GM18870 (cell line): Measurements from ENCODE around the gene C1orf116.

Experiments
- ATAC-seq: cut with Tn5 transposase; IDR thresholded peaks from one replicate; pipeline ENCODE4 v1.9.1; 2021; ENCODE audit warnings: moderate library complexity; ENCODE audit not compliant: unreplicated experiment

C1orf116 gene

DNA sequence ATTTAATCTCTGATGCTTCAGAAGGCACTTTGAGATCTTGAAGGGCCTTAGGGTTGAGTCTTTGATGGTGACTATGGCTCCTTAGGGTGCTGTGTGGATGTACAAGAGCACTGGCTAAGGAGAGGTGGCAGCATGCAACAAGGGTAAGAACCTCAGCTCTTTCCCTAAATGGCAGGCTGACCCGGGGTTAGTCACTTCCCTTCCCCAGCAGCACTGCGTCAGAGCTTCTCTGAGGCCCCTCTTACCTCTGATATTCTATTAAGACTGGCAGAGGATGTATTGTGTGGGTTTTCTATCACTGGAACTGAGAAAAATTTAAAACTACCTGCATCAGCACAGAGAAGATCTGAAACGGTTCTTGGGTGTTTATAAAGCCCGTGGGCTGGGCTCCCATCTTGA lies 11.8 kb downstream of the C1orf116 start:
- ATAC-seq: no peak

DNA sequence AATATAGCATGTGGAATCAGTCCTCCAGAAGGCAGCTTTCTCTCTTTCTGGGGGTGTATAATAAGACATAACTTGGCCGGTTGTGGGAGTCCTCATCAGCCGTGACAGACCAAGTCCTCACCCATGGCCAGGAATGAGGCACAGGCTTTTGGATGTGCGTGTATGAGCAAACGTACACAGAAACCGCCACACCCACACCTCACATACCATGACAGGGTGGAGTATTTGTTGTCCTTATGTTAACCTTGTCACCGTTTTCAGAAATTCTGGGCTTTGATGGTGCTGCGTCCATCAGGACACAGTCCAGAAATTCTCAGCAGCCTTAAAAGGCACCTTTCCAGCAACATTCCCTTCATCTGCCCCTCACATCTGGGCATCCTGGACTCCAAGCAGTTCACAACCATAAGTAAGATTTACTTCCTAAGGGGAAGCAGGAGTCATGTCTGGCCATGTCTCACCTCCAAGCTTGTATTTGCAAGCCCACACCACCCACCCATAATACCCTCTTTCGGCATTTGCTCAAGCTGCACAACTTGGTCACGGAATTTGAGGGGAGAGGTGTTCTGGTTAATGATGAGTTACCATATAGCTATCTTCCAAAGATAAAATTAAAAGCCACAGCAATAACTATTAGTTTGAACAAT lies 12.4 kb downstream of the C1orf116 start:
- no peak for ATAC-seq

DNA sequence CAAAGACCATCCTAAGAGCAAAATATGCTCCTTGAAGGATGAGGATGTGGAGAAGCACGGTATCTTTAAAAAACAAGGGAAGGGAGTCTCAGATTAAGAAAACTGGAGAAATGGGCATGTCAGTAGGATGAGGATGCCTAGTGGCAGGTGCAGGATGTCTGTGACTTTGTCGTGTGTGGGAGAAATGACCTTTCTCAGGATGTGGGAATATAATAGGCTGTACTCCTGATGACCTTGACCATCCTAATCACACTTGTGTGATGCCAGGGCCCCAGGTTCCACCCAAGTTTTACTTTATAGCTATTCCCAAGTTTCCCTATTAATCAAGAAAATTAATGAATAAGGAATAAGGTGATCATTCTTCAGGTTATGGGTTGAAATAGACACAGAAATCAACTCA lies 12.9 kb downstream of the C1orf116 start:
- ATAC-seq: no peak

DNA sequence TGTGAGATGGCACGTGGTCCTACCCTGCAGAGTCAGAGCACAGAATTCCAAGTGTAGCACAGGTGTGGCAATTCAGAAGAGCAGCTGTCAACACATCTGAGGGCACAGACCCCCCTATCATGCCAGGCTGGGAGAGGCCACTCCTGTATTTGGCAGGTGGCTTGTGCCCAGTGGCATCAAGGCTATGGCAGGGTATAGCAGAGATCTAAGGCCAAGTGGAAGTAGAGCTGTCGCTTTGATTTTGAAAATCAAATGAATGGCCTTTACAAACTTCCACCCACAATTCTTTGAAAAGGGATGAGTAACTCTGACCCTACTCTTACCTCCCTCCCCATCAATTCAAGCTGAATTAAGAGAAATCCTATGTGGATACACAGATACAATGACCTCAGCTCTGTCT lies 13.4 kb downstream of the C1orf116 start:
- no peak for ATAC-seq

DNA sequence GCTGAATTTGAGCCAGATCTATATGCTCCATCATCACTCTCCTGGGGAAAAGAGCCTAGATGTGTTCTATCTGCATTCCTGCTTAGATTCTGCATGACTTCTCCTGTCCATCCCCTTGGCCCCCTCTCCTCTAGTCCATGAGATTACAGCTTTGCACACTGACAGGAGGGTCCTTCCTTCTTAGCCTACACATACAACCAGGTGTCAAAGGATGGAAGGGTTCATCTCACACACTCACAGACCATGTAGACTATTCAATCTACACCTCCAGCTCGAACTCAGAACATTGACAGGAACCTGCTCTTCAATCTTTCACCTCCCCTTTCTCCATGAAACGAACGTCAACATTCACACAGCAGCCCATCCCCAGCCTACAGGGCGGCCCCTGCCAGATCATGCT lies 13.8 kb downstream of the C1orf116 start:
- no peak for ATAC-seq

DNA sequence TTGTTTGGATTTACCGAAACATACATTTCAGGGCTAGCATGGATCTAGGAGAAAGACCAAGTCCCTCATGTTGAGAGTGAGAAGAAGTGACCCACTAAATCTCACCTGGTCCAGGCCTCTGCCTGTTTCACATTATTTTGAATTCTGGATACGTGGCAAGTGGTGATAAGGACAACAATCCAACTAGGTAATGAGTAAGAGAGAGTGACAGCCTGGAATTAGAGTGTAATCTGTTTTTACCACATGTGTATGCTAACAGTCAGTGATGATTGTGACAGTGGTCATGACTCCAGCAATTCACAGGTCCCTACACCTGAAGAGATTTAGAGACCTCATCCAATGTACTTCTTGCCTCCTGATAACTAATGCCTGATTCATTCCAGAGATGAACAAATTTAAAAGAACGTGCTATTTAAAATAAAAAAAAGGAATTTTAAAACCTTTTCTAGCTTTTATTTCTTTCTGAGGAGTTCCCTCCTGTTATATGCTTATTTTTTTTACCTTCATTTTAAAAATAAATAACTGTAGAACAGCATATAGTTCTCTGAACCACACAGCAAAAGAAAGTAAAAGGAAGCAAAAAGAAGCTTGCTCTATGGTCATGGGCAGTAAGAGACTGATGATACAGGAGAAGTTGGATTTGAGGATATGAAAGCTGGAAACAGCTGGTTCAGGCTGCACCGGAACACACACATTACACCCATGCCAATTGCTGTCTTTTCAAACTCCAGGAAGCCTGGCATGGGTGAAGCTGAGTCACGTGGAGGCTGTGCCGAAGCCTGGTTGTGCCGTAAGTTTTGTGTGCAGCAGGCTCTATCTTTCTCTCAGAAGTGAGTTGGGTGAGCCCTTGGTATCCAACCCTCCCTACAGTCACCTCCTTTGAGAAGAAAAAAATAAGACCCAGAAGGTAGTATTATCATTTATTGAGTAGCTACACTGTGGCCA lies 14.7 kb downstream of the C1orf116 start:
- ATAC-seq: no peak

DNA sequence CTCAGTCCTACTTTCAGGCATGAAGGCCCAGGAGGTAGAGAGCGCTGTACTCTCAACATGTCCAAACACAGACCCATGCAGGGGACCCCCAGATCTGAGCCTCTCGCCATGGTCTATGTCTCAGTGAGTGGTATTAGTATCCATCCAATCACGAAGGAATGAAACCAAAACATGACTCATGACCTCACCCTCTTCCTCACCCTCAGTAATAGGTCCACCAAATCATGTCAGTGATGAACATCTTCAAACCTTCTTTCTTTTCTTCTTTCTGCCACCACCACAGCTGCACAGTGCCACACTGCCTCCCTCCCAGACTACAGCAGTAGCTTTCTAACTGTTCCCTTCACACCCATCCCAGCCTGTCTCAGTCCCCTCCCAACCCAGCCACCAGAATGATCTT lies 16.8 kb downstream of the C1orf116 start:
- no peak for ATAC-seq

DNA sequence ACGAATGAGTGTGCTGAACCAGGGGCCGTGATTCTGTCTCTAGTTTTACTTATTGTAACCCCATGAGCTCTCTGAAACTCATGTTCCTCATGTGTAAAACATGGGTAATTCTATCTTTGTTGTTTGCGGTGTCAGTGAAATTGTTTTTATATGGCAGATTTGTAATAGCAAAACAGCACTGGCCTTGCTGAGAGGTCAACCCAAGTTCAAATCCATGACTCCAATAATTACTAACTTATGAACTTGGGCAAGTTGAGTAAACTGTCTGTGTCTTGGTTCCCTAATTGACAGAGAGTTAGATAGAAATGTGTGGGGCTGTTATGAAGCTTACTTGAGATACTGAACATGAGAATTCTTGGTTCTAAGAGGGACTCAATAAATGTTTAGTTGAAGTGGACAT lies 17.8 kb downstream of the C1orf116 start:
- ATAC-seq: no peak

DNA sequence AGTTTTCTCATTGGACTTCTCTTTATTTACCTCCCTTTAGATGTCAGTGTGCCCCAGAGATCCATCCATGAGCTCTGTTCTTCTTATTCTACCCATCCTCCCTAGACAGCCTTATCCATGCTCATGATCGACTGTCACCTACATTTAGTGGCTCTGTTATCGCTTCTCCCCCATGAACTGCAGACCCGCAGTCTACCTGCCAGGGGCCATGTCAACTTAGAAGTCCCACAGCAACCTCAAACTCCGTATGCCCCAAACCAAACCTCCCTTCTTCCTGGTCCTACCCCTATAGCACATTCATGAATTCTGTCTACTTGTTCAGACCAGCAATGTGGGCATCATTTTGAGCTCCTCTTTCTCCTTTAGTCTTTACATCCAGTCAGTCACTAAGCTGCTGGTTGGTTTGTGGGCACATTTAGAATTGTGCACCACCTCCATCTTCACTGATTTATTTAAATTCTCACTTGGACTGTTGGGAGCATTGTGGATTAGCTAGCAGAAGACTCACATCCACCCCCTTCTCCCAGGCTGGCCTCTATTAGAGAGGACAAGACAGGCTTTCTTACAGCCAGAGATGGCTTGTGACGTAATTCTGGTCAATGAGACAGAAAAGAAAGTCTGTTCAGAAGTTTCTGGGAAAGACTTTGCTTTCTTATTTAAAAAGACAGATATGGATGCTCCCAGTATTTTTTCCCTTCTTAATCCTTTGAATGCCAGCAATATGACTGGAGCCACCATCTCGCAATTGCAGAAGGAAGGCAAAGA lies 19.1 kb downstream of the C1orf116 start:
- ATAC-seq: no peak

DNA sequence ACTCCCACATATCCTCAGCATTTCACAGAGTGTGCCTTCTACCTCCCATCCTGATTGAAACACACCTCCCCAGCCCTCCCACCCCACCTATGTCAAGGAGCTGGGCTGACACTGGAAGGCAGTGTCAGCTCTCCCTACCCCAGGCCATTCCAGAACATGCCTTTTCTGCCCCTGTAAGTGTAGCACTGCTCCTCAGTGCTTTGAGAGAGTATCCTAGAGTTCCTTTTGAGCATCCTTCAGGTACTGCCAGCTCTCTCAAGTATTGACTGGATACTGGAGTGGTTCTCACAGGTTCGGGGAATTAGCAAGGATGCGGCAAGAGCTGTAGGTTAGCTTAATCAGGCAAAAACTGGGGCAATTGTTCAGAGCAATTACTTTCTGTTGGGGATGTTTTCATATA lies 21.8 kb downstream of the C1orf116 start:
- no peak for ATAC-seq

DNA sequence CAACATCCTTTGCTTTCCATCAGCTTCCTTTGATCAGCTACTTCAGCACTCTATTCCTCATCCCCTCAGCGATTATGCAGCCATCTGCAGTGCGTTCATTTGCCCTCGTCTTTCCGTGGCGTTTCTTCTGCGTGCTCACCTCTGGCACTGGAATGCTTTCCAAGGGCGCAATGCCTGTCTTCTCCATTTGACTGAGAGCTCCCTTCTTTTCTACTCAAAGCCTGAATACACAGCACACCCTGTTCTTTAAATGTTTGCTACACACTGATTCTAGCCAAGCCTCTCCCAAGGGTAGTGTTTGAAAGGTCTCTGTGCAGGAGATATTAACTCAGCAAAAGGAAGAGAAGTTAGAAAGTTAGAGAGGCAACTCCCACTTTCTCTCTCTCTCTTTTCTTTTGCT lies 22.6 kb downstream of the C1orf116 start:
- ATAC-seq: no peak

DNA sequence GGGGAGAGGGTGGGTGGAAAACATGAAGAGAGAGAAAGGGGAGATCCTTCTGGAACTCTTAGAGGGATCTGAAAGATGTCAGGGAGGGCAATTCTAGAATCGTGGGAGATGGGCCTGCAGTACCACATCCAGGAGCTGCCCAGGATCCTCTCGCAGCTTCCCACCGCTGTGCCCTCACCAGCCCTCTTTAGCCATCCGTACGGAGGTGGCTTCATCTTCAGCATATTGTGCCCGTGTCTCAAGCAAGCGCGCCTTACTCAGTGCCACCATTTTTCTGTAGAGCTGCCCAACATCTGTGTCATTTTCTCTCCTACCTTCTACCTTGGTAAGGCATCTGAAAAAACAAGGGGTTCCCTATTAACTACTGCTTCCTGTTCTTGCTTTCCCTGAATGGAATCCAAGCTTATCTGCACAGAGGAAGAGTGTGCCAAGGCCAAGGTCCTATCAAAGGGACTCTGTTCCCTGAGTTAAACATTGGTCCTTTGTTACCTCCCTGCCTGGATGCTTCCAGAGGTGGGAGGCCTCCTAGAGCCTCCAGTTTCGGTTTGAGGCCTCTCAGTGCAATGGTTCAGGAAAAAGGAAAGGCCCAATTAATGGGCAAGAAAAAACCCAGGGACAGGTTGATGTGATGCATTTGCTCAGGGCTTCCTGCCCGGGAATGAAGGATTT lies 23.2 kb downstream of the C1orf116 start:
- no peak for ATAC-seq

DNA sequence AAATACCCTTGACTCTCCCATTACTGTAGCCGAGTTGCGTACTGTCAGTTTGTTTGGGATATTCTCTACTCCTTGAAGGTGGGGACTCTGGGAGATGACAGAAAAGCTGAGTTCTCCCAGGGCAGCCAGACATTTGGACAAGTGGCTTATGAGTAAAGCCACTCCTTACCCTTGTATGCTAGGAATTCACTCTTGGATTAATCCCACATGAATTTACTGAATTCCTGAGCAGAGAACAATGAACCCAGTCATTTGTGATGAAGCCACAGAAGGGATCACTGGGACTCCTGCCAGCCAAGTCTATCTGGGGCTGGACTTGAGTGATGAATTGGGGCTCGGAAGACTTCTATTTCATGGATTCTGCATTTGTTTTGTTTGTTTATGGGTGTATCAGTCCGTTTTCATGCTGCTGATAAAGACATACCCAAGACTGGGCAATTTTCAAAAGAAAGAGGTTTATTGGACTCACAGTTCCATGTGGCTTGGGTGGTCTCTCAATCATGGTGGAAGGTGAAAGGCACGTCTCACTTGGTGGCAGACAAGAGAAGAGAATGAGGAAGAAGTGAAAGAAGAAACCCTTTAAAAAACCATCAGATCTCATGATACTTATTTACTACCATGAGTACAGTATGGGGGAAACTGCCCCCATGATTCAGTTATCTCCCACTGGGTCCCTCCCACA lies 25.1 kb downstream of the C1orf116 start:
- ATAC-seq: no peak

DNA sequence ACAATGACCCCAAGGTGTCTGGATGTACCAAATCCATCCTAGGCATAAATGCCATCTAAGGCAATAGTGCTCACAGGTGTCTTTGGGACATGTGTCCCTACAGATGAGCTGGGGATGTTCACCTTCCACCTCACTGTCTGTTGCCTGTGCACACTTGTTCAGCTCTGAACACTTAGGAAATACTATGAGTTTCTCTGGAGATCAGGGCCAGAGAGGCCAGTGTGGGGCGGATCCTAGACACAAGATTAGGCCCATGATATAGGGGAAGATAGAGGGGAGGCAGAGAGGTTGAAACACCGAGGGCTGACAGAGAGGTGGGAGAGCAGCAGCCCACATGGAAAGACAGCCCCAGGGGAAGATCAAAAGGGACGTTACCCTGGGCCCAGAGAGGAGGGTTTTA lies 25.6 kb downstream of the C1orf116 start:
- ATAC-seq: no peak

DNA sequence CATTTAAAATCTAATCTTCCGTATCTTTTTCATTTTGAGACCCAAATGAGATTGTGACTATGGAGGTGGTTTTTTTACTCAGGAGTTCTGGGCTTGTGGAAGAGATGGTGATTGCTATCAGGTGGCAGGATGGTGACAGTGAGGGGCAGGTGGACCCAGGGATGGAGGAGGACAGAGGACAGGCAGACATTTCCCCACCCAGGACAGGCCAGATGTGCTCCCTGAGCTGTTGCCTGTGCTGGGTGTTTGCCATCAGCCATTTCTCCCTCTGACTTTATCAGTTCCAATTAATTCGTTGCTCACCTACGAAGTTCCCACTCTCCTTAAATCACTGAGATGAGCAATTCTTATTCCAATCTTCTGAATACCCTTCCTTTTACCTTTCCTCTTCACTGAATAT lies 26.5 kb downstream of the C1orf116 start:
- ATAC-seq: no peak

DNA sequence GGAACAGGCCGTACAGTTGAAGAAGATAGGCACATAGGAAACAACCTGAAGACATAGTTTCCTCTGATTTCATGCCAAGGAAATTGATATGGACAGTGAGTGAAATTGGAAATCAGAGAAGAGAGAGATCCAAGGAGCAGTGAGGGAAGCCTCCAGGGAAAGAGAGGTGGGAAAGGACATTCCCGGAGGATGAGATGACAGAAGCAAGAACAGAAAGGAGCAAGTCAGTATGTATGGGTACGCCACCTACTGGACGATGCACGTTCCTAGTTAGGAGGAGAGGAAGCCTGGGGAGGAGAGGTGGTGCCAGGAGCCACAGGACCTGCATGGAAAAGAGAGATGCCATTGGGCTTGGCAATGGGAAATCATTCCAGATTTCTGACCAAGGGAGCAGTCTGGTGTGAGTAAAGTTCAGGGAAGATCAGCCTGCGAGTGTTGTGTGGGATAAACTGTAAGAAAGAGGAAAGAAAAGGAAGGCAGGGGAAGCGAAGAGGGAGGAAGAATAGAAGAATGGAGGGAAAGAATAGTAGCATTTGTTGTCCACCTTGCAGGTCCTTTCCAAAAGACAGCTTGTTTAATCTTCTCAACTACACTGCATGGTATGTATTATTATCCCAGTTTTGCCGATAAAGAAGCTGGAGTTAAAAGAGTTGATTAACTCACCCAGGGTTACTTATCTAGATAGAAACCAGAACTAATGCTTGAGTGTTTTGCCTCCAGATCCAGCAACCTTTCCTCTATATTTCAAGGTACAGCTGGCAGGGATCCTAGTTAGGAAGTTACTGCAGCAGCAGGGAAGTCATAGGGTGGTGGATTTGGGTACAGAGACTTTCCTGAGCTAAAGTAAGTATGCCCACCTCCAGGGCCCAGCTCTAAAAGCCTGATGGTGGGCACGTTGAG lies 27.4 kb downstream of the C1orf116 start:
- ATAC-seq: no peak

DNA sequence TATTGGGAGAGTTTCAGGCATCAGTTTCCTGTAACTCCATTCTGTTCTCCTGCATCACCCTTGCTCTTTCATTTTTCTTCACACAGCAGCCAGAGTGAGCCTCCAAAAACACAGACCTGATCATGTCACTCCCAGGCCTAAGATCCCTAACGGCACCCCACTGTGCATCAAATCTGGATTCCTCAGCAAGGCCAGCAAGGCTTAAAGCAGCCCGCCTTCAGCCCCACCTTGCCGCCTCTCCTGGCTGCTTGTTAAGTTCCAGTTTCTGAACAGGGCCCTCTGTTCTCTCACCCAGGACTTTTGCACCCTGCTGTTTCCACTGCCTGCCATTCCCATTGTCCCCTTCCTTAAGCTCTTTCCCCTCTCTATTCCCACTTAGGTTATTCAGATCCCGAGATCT lies 29.3 kb downstream of the C1orf116 start:
- no peak for ATAC-seq

DNA sequence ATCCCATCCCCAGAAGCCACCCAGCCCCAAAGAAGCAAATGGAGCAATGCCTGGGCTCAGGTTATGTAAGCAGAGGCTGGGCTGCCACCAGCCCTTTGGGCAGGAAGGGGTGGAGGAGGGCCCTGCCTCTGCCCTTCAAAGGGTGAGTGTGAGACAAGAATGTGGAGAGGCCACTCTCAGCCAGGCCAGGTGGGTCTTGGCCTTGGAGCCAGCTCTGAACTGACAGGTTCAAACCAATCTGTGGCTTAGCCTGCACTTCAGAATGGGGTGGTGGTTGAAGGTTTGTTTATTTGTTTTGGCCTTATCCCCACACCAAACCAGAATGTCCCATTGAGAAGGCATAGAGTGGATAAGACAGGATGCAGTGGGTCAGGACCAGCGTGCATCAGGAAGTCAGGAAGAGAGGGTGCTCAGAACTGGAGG lies 29.8 kb downstream of the C1orf116 start:
- ATAC-seq: no peak

DNA sequence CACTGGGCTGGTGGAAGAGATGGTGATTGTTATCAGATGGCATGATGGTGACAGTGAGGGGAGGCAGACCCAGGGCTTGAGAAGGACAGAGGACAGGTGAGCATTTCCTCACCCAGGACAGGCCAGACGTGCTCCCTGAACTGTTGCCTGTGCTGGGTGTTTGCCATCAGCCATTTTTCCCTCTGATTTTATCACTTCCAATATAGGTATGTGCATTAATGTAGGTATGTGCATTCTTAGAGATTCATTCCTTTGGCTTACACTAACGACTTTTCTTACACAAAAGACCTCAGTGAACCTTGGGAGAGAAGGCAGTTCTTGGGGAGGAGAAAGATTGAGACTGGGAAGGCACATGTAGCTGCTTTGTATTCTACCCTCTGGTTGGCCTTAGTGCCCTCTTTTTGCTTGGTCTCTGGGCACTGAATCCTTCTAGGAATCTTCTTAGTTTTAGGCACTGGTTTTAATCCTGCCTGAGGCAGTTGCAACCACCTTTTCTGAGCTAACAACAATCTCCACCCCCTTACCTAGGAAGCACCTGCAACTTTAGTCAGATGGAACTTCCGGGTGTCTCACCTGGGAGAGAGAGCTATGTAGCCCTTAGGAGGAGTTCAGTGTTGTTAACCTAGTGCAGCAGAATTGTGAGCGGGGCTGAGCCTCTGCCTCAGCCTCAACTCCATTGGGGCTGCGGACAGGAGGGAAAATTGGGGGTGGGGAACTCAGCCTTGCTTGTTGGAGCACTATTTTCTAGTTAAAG lies 30.9 kb downstream of the C1orf116 start:
- ATAC-seq: no peak
